Parathyroid adenoma (tissue), 2 donors: ENCODE measurements around the gene NLE1.
"Not testable (repeated sequence)": the region's sequence is repeated elsewhere in the genome, so short reads cannot be mapped to it uniquely, and the experiment has no call there.

Experiments used
- H2AFZ ChIP-seq: fragments of 300-600 bp; sonication (generic); one replicate; pipeline ENCODE4 v1.7.0; 2017; ENCODE audit warnings: antibody characterized with exemption, mild to moderate bottlenecking
- H3K27ac ChIP-seq: fragments of 300-600 bp; sonication (generic); one replicate; pipeline ENCODE4 v1.7.0; 2017
- H3K27me3 ChIP-seq: fragments of 300-600 bp; sonication (generic); one replicate; pipeline ENCODE4 v1.7.0; 2017; ENCODE audit warnings: low read length; ENCODE audit not compliant: control insufficient read depth, insufficient read depth
- H3K36me3 ChIP-seq: fragments of 300-600 bp; sonication (generic); one replicate; pipeline ENCODE4 v1.7.0; 2017; ENCODE audit warnings: low read length; ENCODE audit not compliant: control insufficient read depth, insufficient read depth
- H3K4me1 ChIP-seq: fragments of 300-600 bp; sonication (generic); one replicate; pipeline ENCODE4 v1.7.0; 2017; ENCODE audit warnings: control low read depth
- H3K4me2 ChIP-seq: fragments of 300-600 bp; sonication (generic); one replicate; pipeline ENCODE4 v1.7.0; 2017; ENCODE audit warnings: low read length
- H3K4me3 ChIP-seq: fragments of 300-600 bp; sonication (generic); one replicate; pipeline ENCODE4 v1.7.0; 2017; ENCODE audit warnings: low read depth, low read length
- H3K79me2 ChIP-seq: fragments of 300-600 bp; sonication (generic); one replicate; pipeline ENCODE4 v1.7.0; 2017; ENCODE audit warnings: control low read depth
- H3K9ac ChIP-seq: fragments of 300-600 bp; sonication (generic); one replicate; pipeline ENCODE4 v1.7.0; 2017; ENCODE audit warnings: mild to moderate bottlenecking
- H3K9me3 ChIP-seq: fragments of 300-600 bp; sonication (generic); one replicate; pipeline ENCODE4 v1.7.0; 2017; ENCODE audit warnings: low read length; ENCODE audit not compliant: control insufficient read depth
- CTCF ChIP-seq: fragments of 300-600 bp; sonication (generic); IDR thresholded peaks from one replicate; pipeline ENCODE4 v1.7.0; 2017; ENCODE audit warnings: antibody characterized with exemption, mild to moderate bottlenecking
- donor health status: primary hyperparathyroidism.

NLE1 gene

GRCh38 chr17:35187481-35187880 is 45.4 kb upstream of the NLE1 start:
- Histone ChIP-seq H3K27ac (no peak overlapping the region), H3K27me3 (no peaks in the 10 kb centered on the region), H3K4me3 (no peak overlapping the region), H3K9ac (no peak overlapping the region), H3K9me3 (no peaks in the 10 kb centered on the region), H3K79me2 (no peaks in the 10 kb centered on the region), H3K4me2 (no peak overlapping the region), H2AFZ (no peak overlapping the region), H3K36me3 (no peaks in the 10 kb centered on the region), H3K4me1 (no peaks in the 10 kb centered on the region)
- no peak for TF ChIP-seq CTCF

- Histone ChIP-seq H3K27me3 (no peaks in the 10 kb centered on the region), H3K27ac (no peak overlapping the region), H3K79me2 (no peaks in the 10 kb centered on the region), H3K4me2 (no peak overlapping the region), H3K4me3 (no peak overlapping the region), H3K36me3 (no peaks in the 10 kb centered on the region), H3K9ac (no peak overlapping the region), H3K4me1 (no peaks in the 10 kb centered on the region), H2AFZ (no peak overlapping the region), H3K9me3 (no peaks in the 10 kb centered on the region)
- TF ChIP-seq CTCF, result no peak
These were observed 43.7 kb upstream of the NLE1 start for GRCh38 chr17:35185849-35186248.

- no peak overlapping the region for H3K27ac ChIP-seq
- no peak overlapping the region for H3K9ac ChIP-seq
- no peaks in the 10 kb centered on the region for H3K36me3 ChIP-seq
- H3K79me2 ChIP-seq, result no peaks in the 10 kb centered on the region
- H3K27me3 ChIP-seq, result no peaks in the 10 kb centered on the region
- H2AFZ ChIP-seq, result no peak overlapping the region
- H3K9me3 ChIP-seq, result no peaks in the 10 kb centered on the region
- H3K4me2 ChIP-seq, result no peak overlapping the region
- no peak for TF ChIP-seq CTCF
- H3K4me1 ChIP-seq, result no peaks in the 10 kb centered on the region
- no peak overlapping the region for H3K4me3 ChIP-seq
These were observed 42.2 kb upstream of the NLE1 start for GRCh38 chr17:35184274-35184673.

- H3K4me1 ChIP-seq, result no peaks in the 10 kb centered on the region
- H3K9ac ChIP-seq, result no peak overlapping the region
- no peaks in the 10 kb centered on the region for H3K9me3 ChIP-seq
- H2AFZ ChIP-seq, result no peak overlapping the region
- no peak overlapping the region for H3K4me3 ChIP-seq
- TF ChIP-seq CTCF, result no peak
- H3K27me3 ChIP-seq, result no peaks in the 10 kb centered on the region
- H3K4me2 ChIP-seq, result no peak overlapping the region
- H3K27ac ChIP-seq, result no peak overlapping the region
- no peaks in the 10 kb centered on the region for H3K79me2 ChIP-seq
- H3K36me3 ChIP-seq, result no peaks in the 10 kb centered on the region
These were observed 41.2 kb upstream of the NLE1 start for GRCh38 chr17:35183332-35183731.

GRCh38 chr17:35179379-35179778 is 37.3 kb upstream of the NLE1 start:
- not testable (repeated sequence) for H3K4me3 ChIP-seq, H3K27ac ChIP-seq, H3K9ac ChIP-seq, H3K36me3 ChIP-seq, H3K9me3 ChIP-seq, H2AFZ ChIP-seq, H3K4me2 ChIP-seq, H3K27me3 ChIP-seq, H3K79me2 ChIP-seq, H3K4me1 ChIP-seq
